ENCODE data around the gene ZBTB24. TPM values are rescaled to one million over a fixed set of nuclear protein-coding genes. Genes with fewer than 3 reads are reported as not detected.
"Not testable (repeated sequence)": the region's sequence is repeated elsewhere in the genome, so short reads cannot be mapped to it uniquely, and the experiment has no call there.

Gene ZBTB24
- total RNA-seq, 4 donors from 2014 or later, result 6.5 to 9.6 (median 8.0) TPM

- Histone ChIP-seq H3K36me3 (peaks cover 0 to 53% (median 0%) of the 10 kb centered on the region in 3 donors), H3K4me1 (peaks cover 0 to 10% (median under 1%) of the 10 kb centered on the region in 4 donors), H3K4me3 (no peak overlapping the region), H3K9me3 (no peaks in the 10 kb centered on the region), H3K27ac (no peak overlapping the region), H3K27me3 (no peaks in the 10 kb centered on the region)
- WGBS, 2 donors, result 71 to 91% methylated on average over 1 of the region's 1 CpG
- no peak for DNase-seq (ENCODE audit: low spot score in 2 of 2)
- TF ChIP-seq EP300 (IDR thresholded peaks at IDR 0.05) (no peak), POLR2A (IDR thresholded peaks at IDR 0.05) (no peak)
- TF ChIP-seq, protein P1, sequence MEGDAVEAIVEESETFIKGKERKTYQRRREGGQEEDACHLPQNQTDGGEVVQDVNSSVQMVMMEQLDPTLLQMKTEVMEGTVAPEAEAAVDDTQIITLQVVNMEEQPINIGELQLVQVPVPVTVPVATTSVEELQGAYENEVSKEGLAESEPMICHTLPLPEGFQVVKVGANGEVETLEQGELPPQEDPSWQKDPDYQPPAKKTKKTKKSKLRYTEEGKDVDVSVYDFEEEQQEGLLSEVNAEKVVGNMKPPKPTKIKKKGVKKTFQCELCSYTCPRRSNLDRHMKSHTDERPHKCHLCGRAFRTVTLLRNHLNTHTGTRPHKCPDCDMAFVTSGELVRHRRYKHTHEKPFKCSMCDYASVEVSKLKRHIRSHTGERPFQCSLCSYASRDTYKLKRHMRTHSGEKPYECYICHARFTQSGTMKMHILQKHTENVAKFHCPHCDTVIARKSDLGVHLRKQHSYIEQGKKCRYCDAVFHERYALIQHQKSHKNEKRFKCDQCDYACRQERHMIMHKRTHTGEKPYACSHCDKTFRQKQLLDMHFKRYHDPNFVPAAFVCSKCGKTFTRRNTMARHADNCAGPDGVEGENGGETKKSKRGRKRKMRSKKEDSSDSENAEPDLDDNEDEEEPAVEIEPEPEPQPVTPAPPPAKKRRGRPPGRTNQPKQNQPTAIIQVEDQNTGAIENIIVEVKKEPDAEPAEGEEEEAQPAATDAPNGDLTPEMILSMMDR (IDR thresholded peaks at IDR 0.05), result no peak
Observed at GRCh38 chr6:109461733-109462526, 21.1 kb downstream of the ZBTB24 start.

DNA sequence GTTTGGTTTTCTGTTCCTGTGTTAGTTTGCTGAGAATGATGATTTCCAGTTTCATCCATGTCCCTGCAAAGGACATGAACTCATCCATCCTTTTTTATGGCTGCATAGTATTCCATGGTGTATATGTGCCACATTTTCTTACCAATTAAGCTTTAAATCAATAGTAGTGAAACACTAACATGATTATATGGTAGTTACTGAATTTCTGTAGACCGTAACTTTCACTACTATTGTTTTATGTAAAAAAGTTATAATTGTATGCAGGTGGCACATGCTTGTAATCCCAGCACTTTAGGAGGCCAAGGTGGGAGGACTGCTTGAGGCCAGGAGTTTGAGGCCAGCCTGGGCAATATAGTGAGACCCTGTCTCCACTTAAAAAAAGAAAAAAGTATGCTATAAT, 21.8 kb downstream of the ZBTB24 start:
- H3K27ac ChIP-seq; DNase-seq (ENCODE audit: low spot score in 2 of 2); H3K27me3 ChIP-seq; H3K4me3 ChIP-seq; H3K9me3 ChIP-seq: not testable (repeated sequence)
- Histone ChIP-seq H3K36me3 (peaks cover 0 to 48% (median 0%) of the 10 kb centered on the region in 3 donors), H3K4me1 (peaks cover 0 to 18% (median 4%) of the 10 kb centered on the region in 4 donors)
- 100% methylated on average over 1 of the region's 1 CpG for WGBS, 2 donors

GRCh38 chr6:109460161-109460829, 22.7 kb downstream of the ZBTB24 start:
- Histone ChIP-seq H3K27me3 (no peaks in the 10 kb centered on the region), H3K27ac (peak overlapping the region in 1 of 4 donors; percentile 34), H3K36me3 (peaks cover 0 to 39% (median 0%) of the 10 kb centered on the region in 3 donors), H3K9me3 (no peaks in the 10 kb centered on the region), H3K4me3 (no peak overlapping the region), H3K4me1 (peaks cover 0 to 21% (median 4%) of the 10 kb centered on the region in 4 donors)
- TF ChIP-seq EP300 (IDR thresholded peaks at IDR 0.05), result no peak
- WGBS, 2 donors, result 78 to 85% methylated on average over 3 of the region's 3 CpGs
- DNase-seq (ENCODE audit: low spot score in 2 of 2), result no peak

DNA sequence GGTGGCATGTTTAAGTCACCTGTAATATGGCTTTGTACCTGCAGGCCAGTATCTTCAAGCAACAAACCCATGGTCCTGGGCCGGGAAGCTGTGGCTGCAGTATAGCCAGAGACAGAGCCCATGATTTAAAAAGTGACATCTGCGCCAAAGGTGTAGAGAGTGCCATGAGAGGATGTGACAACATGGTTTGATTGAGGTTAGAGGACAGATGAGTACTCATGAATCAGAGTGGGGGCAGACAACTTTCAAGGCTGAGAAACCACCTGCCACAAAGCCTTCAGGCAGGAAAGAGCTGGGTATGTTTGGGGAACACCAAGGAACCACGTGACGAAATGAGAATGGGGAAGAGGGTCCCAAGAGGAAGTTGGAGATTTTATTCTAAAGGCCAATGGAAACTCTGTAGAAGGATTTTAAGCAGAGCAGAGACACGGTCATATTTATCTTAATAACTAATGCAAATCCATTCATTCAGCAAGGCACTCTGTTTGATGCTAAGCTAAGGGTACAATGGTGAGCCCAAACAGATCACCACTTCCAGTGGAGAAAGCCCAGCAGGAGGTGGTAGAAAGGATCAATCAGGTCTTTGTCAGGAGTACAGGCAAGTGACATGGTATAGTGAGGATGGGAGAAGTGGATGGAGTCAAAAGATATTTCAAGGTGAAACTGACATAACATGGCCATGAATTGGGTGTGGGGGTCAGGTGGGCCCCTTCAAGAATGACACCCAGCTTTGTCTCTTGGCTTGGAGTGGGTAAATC, 24.1 kb downstream of the ZBTB24 start:
- WGBS, 2 donors, result 75 to 81% methylated on average over 5 of the region's 5 CpGs
- Histone ChIP-seq H3K27ac (peak overlapping the region in 3 of 4 donors; percentile 12 to 93 (median 19)), H3K4me1 (peaks cover 0 to 32% (median 10%) of the 10 kb centered on the region in 4 donors), H3K9me3 (no peaks in the 10 kb centered on the region), H3K36me3 (peaks cover 0 to 27% (median 0%) of the 10 kb centered on the region in 3 donors), H3K4me3 (no peak overlapping the region), H3K27me3 (no peaks in the 10 kb centered on the region)
- no peak for DNase-seq (ENCODE audit: low spot score in 2 of 2)
- TF ChIP-seq EP300 (IDR thresholded peaks at IDR 0.05), result no peak
- no peak for TF ChIP-seq POLR2A (IDR thresholded peaks at IDR 0.05)
- TF ChIP-seq, protein P1 (IDR thresholded peaks at IDR 0.05), result no peak

- peaks cover 0 to 25% (median 0%) of the 10 kb centered on the region in 3 donors for H3K36me3 ChIP-seq
- DNase-seq (ENCODE audit: low spot score in 2 of 2), result no peak
- H3K4me1 ChIP-seq, result peaks cover 0 to 38% (median 16%) of the 10 kb centered on the region in 4 donors
- no peaks in the 10 kb centered on the region for H3K9me3 ChIP-seq
- no peak overlapping the region for H3K4me3 ChIP-seq
- 51 to 65% methylated on average over 6 of the region's 6 CpGs for WGBS, 2 donors
- TF ChIP-seq EP300 (IDR thresholded peaks at IDR 0.05) (no peak), POLR2A (IDR thresholded peaks at IDR 0.05) (no peak)
- TF ChIP-seq, protein P1 (IDR thresholded peaks at IDR 0.05), result no peak
- peak overlapping the region in 3 of 4 donors; percentile 92 to 93 (median 93) for H3K27ac ChIP-seq
- H3K27me3 ChIP-seq, result no peaks in the 10 kb centered on the region
Observed at GRCh38 chr6:109457562-109457996, 25.4 kb downstream of the ZBTB24 start.
